ENCODE results near the gene IVNS1ABP.
A peak's percentile ranks its signal among the peaks of the same experiment; 100 is the strongest.
"Not testable (repeated sequence)": the region's sequence is repeated elsewhere in the genome, so short reads cannot be mapped to it uniquely, and the experiment has no call there.

The IVNS1ABP gene

DNA sequence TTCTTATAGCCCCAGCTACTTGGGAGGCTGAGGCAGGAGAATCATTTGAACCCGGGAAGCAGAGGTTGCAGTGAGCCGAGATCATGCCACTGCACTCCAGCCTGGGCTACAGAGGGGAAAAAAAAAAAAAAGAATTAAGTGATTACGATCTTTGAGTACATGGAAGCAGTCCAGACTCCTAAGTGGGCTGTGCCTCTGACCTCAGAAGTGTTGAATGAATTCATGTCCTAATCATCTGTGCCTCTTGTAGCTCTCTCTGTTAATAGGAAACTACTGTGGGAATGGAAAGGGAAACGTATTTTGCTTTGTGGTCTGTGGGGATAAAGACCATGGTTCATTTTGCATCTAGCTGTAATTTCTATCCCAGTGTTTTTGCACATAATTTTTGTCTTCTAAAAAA, 8.4 kb upstream of the IVNS1ABP start:
- DNase-seq, result no peak

DNA sequence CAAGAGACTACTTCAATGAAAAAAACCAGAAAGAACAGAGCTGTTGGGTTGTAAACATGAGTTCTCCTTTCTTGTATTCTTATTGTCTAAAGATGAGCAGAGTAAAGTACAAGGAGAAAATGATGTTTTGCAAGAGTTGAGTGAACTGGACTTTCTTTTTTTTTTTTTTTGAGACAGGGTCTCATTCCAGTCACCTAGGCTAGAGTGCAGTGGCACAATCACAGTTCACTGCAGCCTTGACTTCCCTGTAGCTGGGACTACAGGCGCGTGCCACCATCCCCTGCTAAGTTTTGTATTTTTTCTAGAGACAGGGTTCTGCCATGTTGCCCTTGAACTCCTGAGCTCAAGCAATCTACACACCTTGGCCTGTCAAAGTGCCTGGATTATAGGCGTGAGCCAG, 7.1 kb upstream of the IVNS1ABP start:
- DNase-seq, result no peak

DNA sequence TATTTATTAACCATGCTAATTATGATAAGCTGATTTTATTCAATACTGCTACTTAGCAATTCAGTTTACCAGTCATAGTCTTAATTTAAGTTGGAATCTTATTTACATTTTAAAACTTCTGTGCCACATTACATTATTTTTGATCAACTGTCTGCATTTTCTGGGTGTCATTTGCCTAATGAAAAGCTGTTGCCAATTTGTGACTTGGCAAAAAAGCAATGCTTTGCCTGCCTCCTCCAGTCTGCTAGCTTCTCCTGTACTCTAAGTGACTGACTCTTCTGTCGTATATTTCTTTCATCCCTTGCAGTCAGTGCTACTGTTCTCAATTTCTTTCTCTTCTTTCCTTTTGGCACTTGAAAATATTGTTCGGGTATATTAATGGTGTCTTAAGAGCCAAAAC, 5.6 kb upstream of the IVNS1ABP start:
- no peak for DNase-seq

DNA sequence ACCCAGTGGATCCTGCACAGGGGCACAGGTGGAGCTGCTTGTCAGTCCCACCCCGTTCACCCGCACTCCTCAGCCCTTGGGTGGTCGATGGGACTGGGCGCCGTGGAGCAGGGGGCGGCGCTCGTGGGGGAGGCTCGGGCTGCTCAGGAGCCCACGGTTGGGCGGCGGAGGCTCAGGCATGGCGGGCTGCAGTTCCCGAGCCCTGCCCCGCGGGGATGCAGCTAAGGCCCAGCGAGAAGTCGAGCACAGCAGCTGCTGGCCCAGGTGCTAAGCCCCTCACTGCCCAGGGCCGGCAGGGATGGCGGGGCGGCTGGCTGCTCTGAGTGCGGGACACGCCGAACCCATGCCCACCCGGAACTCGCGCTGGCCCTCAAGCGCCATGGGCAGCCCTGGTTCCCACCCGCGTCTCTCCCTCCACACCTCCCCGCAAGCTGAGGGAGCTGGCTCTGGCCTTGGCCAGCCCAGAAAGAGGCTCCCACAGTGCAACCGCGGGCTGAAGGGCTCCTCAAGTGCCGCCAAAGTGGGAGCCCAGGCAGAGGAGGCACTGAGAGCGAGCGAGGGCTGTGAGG, 4.7 kb upstream of the IVNS1ABP start:
- DNase-seq, result not testable (repeated sequence)

DNA sequence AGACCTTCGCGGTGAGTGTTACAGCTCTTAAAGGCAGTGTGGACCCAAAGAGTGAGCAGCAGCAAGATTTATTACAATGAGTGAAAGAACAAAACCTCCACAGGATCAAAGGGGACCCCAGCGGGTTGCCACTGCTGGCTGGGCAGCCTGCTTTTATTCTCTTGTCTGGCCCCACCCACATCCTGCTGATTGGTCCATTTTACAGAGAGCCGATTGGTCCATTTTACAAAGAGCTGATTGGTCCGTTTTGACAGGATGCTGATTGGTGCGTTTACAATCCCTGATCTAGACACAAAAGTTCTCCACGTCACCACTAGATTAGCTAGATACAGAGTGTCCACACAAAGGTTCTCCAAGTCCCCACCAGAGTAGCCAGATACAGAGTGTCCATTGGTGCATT, 4.1 kb upstream of the IVNS1ABP start:
- DNase-seq, result not testable (repeated sequence)

DNA sequence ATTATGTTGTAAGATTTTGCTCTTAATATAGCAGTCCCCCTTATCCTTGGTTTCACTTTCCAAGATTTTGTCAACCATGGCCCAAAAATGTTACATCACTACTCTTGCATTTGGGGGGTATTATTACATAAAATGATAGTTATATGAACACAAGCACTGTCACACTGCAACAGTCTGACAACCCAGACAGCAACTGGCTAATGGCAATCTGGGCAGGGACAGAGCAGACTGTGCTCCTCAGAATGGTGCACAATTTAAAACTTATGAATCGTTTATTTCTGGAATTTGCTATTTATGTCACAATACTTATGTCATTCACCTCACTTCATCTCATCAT, 2.1 kb upstream of the IVNS1ABP start:
- no peak for DNase-seq

DNA sequence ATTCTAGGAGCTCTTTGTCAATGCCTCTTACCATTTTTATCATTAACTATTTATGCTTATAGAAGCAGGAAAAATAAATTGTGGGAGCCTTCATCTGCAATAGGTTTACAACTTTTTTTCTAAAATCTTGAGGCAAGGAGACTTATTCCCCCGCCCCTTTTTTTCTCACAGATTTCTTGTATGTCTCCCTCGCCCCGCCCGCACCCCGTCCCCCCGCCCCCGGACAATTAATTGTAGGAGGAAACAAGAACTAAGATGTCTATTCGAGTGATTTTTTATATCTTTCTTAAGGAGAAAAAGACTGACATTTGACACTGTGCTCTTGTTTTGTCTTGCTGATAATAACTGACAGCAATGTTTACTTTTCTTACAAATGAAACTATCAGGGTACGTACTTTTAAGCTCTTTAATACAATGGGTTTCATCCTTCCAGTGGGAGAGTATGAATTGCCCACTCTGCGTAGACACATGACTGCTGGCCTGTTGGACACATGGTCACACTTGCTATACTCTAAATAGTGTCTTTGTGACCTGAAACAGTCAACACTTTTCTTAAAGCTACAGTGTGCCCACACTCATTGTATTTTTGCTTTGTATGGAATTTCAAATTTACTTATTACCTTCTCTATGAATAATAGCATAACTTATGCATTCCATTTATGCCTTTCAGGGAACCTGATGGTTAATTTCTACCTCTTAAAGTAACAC, 1.5 kb upstream of the IVNS1ABP start:
- DNase-seq, result no peak

DNA sequence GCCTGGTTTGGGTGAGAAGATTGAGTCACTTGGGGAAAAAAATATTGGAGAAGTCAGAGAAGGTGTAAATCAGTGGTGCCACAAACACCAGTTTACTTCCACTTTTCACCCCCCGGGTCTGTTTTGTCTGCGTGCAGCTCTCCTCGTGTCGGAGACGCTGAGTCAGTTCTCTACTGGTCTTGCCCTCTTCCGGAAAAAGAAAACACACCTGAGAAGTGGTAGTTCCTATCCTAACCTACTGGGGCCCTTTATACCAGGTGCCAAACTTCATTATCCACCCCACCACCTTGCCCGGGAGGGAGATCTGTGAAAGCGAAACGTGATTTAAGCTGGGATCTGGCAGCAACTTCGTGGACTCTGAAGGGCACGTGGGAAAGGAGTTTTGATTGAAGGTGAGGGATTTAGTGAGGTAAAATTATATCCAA, 855 bp upstream of the IVNS1ABP start:
- peak; percentile 86 for DNase-seq

DNA sequence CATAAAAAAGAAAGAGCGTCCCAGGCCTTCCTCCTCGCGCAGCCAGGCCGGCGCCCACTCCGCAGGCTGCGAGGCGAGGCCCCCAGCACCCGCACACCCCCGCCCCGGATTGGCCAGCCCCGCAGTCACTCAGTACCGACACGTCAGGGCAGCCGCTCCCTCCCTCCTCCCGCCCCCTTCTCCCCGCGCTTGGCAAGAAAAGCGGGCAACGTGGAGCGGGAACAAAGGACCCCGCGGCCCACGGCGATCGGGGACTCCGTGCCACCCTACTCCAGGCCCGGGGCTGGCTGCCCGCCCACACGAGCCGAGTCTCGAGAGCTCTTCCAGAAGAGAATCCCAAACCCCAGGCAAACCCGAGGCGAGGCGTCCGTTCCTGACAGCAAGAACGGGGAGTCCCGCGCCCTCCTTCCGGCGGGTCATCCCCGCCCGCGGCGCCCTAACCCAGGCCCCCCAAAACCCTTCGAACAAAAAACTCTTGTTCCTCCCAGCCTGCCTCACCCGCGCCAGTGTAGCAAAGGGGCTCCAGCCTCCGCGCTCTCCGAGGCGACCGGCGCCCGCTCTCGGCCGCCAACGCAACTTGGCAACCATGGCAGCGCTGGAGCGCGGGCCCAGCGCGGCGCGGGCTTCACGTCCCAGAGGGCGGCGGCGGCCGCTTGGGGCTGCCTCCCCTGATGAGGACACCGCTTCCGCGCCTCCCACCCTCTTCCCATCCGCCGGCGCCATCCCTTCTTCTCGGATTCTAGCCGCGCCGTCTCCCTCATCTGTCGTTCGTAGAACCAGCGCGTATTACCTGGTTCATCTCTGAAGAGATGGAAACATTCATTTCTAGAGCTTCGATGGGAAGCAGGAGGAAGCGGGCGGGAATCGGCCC, 645 bp downstream of the IVNS1ABP start:
- DNase-seq, result peak; percentile 91

DNA sequence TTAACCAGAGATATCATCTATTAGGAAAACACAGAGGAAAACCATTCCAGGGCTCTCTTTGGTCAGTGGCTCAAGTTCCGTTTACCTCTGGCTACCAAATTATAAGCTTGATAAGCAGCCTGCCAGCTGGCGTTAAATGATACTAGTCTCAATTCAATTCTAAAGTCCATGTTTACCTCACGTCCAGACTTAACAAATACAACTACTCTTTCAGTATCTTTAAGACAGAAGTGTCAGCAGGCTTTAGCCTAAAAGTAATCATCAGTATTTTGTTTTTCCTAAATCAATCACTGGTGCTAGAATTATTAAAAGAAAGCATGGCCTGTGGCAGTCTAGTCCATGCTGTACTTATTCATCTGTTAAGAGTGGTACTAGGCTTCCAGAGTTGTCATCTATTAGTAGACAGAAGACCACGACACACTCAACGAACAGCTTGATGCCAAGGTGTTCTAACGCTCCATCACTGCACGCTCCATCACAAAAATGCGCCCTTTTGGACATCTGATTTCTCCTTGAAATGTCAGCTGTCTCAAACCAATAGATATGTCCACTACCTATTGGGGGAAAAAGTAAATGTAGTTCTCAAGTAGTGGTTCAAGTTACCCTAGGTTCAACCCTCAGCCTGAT, 1.5 kb downstream of the IVNS1ABP start:
- DNase-seq, result no peak

DNA sequence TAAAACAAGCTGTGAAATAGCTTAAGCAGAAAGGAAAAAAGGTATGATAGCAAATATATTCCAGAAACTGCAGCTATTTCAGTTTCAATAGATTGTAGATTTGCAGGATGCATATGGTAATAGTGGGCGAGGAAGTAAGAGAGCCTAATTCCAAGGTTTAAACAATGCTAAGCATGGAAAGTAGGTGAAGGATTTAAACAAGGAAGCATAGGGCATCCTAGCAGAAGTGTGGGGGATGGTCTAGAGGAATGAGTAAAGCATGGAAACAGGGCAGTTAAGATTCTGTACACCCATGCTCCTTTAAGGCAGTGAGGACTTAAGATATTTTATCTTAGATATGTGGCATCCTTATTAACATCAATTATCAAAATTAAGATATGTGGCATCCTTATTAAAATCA, 2.6 kb downstream of the IVNS1ABP start:
- no peak for DNase-seq

DNA sequence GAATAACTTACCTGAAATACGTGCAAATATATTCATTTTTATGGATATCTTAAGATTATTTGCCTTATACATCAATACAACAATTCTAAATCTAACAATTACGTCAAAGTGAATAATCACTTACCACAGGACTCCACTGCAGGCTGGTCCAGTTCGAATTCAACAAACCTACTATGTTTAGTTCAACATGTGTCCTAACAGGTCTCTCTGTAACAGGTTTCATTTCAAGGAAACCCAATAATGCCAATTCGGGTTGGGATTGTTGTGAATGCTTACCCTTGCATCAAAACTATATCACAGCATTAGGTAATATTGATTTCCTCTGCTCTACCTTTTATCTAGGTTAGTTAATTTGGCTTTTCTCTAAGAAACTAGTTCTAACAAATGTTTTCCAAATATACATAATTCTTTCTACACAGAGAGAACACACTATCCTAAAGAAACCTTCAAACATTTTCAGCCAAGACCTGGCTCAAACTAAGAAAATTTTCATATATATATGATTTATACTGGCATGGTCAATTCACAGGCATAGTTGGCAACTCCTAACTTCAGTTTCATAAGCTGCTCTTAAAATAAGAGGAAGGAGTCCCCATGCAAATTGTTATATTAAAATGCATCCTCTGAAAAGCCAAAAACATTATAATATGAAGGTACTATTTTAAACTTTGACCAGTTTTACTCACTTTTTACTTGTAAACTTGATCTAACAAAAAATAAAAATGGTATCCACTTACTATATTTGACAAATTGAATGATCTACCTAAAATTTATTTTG, 4.5 kb downstream of the IVNS1ABP start:
- DNase-seq, result no peak

DNA sequence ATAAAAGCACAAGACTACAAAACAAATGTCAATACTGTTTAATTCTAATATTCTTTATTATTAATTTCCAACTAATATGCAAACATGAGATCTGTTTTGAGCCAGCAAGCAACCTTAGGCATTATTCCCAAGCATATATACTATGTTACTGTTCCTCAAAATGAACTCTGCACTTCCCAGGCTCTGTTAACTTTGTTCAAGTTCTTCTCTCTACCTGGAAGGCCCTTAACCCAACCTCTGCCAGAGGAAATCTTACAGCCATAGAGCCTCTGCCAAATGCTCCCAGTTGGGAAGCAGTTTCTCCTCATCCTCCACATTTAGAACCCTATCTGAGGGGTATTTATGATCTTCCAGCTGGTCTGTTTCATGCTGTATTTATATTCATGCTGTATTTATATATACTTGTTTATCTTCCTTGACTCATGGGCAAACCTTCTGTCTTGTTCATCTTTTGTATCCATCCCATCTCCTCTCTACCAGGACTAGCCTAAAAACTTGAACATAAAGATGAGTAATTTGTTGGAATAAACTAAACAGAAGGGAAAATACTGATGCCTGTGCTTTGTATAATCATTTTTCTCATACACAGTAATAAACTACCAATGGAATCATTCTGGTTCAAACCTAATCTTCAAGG, 5.3 kb downstream of the IVNS1ABP start:
- no peak for DNase-seq

DNA sequence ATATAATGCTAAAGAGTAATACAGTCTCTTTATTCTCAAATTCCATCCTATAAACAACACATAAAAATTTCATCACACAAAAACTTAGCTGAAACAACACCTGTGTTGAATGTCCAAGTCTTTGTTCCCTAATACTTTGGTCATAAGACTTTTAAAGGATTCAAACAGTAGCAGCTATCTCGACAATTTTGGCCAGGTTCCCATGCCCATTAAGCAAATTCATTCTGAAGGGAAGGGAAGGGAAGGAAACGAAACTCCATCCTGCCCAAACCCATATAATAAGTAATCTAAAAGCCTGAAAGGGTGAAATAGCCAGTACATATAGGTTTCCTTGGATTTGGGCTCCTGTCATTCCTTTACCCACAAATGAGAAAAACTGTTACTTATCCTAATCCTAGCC, 7.5 kb downstream of the IVNS1ABP start:
- no peak for DNase-seq

DNA sequence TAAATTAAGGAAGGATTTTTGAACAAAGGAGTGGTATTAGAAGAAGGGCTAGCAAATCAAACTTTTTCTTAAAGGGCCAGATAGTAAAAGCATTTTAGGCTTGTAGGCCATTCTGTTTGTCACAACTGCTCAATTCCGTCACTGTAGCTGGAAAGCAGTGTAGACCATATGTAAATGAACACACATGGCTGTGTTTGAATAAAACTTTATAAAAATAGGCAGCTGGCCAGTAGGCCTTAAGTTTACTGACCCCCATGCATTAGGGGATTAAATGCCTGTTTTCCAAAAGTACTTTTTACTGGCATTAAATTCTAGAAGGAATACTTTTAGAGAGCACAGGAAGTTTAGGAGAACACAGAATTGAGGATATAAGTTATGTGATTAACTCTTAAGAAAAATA, 8.9 kb downstream of the IVNS1ABP start:
- no peak for DNase-seq

DNA sequence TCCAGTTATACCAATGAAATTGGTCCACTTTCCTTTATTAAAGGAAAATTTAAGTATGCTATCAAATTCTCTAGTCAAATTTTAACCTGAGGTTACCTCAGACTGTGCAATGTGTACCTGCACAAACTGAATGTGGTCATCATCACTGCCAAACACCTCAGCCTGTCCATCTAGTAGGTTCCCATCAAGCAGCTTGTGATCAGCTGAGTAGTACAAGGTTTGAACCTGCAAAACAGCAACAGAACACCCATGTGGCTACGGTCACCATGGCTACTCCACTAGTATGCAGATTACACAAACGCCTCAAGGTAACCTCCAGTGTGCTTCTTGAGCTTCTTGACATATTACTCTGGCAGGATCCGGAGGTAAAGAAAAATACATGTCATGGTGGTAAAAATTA, 11.6 kb downstream of the IVNS1ABP start:
- no peak for DNase-seq

DNA sequence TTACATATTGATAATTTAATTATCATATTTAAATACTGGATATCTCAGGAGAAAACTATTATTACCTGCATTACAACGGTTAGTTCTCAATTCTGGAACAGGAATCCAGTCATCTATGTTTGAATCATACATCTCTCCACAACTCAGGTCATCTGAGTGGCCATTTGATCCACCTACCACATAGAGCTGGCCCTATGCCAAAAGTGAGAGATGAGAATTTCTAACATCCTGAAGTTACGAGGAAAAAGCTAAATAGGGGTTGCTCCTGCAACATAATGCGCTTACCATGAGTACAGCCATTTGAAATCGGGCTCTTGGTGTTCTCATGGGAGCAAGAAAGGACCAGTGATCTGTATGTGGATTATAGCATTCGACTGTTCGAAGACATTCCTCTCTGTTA, 16.9 kb downstream of the IVNS1ABP start:
- no peak for DNase-seq

DNA sequence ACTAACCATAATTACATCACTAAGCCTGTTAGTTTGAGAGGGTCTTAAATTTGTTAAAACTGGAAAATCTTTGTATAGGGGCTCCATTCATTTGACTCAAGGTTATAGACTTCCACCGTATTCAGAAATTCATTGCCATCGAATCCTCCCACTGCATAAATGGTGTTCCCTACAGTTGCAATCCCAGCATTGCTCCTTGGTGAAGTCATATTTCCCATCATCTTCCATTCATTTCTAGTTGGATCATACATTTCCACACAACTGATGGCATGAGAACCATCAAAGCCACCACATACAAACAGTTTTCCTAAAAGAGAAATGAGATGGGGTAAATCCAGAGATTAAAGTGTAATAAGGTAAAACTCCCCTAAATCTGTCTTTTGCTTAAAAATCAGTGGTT, 19.1 kb downstream of the IVNS1ABP start:
- DNase-seq, result no peak

DNA sequence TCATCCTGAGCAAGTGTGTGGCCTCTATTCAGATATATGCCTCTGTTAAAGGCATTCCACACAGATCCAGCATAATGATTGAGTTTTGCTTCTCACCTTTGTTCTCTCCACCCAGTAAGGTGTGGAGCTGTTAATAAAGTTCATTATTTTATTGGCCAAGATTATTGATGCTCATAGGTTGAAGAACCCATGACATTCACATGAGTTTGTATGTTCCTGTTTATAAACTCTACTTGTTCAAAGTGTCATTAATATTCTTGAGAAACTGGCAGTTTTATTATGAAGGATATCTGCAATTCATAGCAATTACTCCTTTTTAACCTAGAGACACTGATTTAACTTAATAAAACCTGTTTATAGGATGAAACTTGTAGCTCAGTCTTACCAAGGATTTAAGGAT, 22.0 kb downstream of the IVNS1ABP start:
- DNase-seq, result no peak

DNA sequence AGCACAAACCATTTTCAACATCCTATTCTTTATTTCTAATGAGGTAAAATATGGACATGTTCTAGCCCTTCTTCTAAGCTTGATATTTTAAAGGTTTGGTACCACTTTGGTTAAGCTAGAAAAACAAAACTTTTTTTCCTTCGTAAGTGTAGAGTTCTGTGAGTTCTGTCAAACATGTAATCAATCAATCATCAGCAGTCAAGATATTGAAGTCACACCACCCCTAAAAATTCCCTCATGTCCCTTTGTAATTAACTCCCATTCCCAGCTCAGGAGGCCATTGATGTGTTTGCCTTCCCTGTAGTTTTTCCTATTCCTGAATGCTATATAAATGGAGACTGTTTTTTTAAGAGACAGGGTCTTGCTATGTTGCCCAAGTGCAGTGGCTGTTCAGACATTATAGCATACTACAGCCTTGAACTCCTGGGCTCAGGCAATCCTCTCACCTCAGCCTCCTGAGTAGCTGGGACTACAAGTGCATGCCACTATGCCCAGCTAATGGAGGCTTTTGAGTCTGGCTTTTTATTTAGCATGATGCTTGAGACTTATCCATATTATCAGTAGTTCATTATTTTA, 23.0 kb downstream of the IVNS1ABP start:
- no peak for DNase-seq

DNA sequence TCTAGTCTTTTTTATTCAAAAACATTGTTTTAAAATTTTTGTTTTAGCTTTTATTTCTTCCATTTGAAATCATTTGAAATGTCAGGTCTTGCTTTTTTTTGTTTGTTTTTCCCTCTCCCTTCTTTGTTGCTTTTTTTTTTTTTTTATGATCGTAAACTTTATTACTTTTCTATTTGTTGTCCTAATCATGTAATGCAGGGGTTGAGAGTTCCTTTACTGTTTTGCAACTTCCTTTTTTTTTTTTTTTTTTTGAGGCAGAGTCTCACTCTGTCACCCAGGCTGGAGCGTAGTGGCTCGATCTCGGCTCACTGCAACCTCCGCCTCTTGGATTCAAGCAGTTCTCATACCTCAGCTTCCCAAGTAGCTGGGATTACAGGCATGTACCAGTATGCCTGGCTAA, 24.8 kb downstream of the IVNS1ABP start:
- DNase-seq, result no peak

DNA sequence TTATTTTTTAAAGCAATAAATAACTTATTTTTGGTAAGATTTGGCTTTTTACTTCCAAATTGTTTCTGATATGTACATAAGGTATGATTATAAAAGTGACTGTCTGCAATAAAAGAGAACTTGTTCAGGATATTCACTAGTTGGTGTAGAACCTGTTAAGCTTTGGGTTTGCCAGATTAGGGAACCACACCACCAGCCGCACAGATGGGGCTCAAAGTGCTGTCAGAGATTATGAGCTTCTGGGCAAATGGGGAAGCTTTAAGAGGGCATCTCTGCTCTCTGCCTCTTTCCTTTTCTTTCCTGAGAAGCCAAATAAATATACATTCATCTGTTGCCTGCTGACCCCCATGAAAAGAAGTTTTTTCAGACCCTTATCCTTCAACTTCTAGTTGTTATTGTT, 25.4 kb downstream of the IVNS1ABP start:
- no peak for DNase-seq
